CD4-positive, alpha-beta T cell treated with Interleukin-17A for 4 hours (primary cell): ENCODE data around the gene MORC1.
"Not testable (repeated sequence)": the region's sequence is repeated elsewhere in the genome, so short reads cannot be mapped to it uniquely, and the experiment has no call there.

Experiments
- DNase-seq: peaks from one replicate; pipeline ENCODE4 v3.0.0-alpha.2; 2020; ENCODE audit warnings: mixed read lengths

The MORC1 gene, protein sequence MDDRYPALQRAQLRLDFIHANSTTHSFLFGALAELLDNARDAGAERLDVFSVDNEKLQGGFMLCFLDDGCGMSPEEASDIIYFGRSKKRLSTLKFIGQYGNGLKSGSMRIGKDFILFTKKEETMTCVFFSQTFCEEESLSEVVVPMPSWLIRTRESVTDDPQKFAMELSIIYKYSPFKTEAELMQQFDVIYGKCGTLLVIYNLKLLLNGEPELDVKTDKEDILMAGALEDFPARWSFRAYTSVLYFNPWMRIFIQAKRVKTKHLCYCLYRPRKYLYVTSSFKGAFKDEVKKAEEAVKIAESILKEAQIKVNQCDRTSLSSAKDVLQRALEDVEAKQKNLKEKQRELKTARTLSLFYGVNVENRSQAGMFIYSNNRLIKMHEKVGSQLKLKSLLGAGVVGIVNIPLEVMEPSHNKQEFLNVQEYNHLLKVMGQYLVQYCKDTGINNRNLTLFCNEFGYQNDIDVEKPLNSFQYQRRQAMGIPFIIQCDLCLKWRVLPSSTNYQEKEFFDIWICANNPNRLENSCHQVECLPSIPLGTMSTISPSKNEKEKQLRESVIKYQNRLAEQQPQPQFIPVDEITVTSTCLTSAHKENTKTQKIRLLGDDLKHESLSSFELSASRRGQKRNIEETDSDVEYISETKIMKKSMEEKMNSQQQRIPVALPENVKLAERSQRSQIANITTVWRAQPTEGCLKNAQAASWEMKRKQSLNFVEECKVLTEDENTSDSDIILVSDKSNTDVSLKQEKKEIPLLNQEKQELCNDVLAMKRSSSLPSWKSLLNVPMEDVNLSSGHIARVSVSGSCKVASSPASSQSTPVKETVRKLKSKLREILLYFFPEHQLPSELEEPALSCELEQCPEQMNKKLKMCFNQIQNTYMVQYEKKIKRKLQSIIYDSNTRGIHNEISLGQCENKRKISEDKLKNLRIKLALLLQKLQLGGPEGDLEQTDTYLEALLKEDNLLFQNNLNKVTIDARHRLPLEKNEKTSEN

DNA sequence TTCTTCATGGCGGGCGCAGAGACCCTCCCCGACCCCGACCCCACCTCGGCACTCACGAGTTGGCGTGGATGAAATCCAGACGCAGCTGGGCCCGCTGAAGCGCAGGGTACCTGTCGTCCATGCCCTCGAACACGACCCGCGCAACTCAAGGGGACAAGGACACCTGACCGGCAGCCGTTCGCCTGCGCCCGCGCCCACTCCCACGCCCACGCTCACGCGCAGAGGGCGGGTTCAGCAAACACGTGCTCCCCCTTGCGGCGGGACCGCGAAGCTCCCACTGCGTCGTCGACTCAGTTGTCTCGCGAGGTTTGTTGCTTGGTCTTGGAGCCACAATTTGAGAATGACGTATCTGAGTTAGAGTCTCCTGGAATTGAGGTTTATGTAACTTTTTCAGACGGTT, at the start of gene MORC1:
TSS of gene MORC1 (minus strand) at position 196 of the 400 bp plus-strand sequence. CDS start at position 121, 75 bp downstream.
- no peak for DNase-seq

DNA sequence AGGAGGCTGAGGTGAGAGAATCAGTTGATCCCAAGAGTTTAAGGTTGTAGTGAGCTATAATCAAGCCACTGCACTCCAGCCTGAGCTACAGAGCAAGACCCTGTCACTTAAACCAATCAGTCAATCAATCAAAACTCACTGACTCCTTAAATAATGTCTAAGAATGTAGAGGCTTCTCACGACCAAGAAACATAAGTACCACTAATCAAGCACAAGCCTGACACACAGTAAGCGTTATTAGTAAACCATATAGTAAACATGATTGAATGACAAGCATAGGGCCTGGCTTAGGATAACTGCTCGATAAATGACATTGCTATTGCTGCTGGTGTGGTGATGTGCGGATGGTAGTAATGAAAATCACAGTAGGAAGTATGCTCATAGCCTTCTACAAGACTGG, 48.0 kb upstream of the MORC1 start:
- DNase-seq, result no peak

GRCh38 chr3:109161487-109162123, 43.7 kb upstream of the MORC1 start:
- no peak for DNase-seq

GRCh38 chr3:109155828-109156227, 37.9 kb upstream of the MORC1 start:
- DNase-seq, result no peak

GRCh38 chr3:109154979-109155378, 37.0 kb upstream of the MORC1 start:
- DNase-seq, result no peak

DNA sequence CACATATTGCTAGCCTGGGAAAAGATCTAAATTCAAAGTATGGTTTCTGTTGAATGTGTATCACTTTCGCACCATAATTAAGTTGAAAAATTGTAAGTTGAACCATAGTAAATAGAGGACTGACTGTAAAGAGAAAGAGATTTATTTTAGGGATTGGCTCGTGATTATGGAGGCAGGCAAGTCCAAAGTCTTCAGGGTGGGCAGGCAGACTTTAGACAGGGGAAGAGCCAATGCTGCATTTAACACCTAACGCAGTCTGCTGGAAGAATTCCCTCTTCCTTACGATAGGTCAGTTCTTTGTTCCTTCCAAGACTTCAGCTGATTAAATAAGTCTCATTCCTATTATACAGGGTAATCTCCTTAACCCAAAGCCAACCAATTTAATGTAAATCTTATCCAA, 34.4 kb upstream of the MORC1 start:
- no peak for DNase-seq

- DNase-seq, result no peak
Measured at GRCh38 chr3:109149078-109149477, 31.1 kb upstream of the MORC1 start.

GRCh38 chr3:109143646-109144045, 25.7 kb upstream of the MORC1 start:
- no peak for DNase-seq

- DNase-seq, result no peak
Measured at GRCh38 chr3:109140318-109140717, 22.4 kb upstream of the MORC1 start.

GRCh38 chr3:109137761-109138160, 19.8 kb upstream of the MORC1 start:
- DNase-seq, result no peak

DNA sequence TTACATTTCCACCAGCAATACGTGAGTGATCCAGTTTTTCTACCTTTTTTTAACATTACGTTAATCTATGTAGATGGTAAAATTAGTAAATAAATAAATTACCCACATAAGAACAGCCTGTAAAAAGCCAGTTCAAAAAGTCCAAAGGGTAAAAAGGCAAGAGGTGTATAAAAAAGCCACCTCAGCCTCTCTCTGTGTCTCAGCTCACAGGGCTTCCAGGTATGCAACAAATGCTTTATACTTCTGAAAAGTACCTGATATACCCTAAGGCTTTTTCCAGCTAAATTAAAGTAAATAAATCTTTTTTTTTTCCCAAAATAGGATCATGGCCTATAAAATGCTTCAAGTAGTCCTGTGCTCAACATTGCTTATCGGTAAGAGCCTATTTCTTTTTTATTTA, 18.6 kb upstream of the MORC1 start, which contains the start of gene C3orf85:
TSS of gene C3orf85 (plus strand) at position 197 of the 400 bp plus-strand sequence. CDS start at position 326, 129 bp downstream.
- no peak for DNase-seq

DNA sequence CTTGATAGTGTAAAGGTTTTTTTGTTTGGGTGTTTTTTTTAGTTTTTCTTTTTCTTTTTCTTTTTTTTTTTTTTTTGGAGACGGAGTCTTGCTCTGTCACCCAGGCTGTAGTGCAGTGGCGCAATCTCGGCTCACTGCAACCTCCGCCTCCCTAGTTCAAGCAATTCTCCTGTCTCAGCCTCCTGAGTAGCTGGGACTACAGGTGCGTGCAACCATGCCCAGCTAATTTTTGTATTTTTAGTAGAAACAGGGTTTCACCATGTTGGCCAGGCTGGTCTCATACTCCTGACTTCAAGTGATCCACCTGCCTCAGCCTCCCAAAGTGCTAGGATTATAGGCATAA, 15.5 kb upstream of the MORC1 start:
- not testable (repeated sequence) for DNase-seq

GRCh38 chr3:109132801-109133473, 15.0 kb upstream of the MORC1 start:
- no peak for DNase-seq

DNA sequence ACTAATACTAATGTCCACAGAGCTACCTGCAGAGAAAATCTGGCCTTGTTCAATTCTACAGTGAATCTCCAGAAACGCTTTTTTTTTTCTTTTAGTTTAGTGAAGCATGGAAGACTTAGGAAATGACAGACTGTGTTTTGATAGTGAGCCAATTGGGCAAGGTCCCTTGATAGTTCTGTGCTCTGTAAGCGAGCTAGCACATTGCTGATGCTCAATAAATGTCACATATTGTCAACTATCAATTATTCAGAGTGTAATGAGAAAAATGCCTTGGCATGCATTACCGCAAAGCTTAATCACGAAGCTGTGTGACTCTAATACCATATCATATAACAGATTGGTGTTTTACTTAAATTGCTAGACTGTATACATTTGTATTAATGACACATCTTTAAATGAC, 13.3 kb upstream of the MORC1 start:
- DNase-seq, result no peak

DNA sequence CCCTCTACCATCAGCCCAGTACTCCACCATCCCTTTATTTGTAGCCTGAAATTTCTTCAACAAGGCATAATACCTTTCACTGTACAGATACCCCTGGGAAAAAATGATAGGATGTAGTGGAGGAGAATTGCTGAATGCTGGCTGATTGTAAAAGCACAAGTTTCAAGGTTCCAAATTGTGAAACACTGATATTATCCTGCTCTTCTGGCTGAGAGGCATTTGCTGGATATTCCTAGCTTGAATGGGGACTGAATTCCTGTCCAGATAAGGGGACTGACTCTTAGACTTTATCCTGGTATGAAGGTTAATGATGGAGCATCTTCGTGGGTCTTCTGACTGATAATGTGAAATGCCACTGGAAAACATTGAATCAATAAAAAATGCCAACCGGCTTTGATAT, 9.6 kb upstream of the MORC1 start:
- no peak for DNase-seq

DNA sequence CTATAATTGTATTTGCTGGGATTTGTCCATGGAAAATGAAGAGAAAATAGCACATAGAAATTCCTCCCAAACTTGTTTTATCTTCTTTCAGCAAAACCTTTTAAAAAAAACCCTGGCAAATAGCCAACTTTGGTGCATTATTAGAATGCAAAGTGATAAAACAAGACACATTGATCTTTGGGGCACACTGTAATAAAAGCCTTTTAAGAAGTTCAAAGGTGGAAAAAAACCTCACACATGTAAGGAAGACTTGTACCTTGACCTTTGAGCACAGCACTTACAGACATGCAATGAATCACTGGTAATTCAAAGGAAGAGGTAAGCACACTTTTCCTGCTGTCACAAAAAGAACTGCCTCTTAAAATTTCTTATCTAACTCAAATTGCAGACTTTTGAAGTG, 8.0 kb upstream of the MORC1 start:
- no peak for DNase-seq

- no peak for DNase-seq
Measured at GRCh38 chr3:109122690-109123089, 4.8 kb upstream of the MORC1 start.

DNA sequence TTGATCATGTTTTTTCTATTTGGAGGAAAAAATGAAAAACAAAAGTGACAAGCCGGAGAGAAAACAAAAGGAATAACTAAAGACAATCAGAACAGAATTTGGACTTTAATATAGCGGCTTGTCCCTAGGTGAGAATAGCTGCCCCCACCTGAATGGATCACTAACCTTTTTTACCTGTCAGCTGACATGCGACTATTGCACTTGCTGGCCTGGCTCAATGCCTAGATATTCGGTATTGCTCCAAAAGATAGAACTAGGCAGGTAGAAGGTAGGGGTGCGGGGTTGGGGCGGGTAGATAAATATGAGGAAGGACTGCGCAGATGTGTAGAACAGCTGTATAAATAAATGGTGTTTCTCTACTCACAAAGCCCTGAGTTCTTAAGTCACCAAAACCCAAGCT, 650 bp upstream of the MORC1 start:
- DNase-seq, result no peak

DNA sequence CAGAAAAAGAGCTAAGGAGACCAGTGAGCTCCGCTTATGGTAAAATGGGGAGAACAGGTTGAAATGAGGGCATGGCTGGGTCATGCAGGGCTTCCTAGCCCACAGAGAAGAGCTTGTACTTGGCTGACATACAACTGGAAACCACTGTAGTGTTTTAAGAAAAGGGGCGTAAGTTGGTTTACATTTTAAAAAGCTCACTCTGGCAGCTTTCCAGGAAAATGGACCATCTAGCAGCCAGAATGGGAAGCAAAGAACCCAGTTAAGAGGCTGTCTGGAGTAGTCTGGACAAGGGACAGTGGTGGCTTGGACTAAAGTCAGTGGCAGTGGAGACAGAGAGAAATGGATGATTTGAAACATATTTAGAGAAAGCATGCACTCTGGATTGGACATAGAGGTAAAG, 1.9 kb downstream of the MORC1 start:
- DNase-seq, result no peak

GRCh38 chr3:109115451-109115850, 2.5 kb downstream of the MORC1 start:
- DNase-seq, result no peak

GRCh38 chr3:109114746-109115145, 3.2 kb downstream of the MORC1 start:
- no peak for DNase-seq

- no peak for DNase-seq
Measured at GRCh38 chr3:109112946-109113760, 4.8 kb downstream of the MORC1 start.
